ENCODE data around the gene GNAQ.
"Not testable (repeated sequence)": the region's sequence is repeated elsewhere in the genome, so short reads cannot be mapped to it uniquely, and the experiment has no call there.

The GNAQ gene

GRCh38 chr9:77866878-77867277 lies 164.7 kb downstream of the GNAQ start:
- no peak for DNase-seq
- H3K27ac ChIP-seq = no peak overlapping the region
- in situ Hi-C loops (cut with HindIII; ENCODE audit: low pct_ligation_motif_present, low sequenced_read_pairs) = no loop called here
- H3K36me3 ChIP-seq (replicated peaks) = no peaks in the 10 kb centered on the region
- H3K4me3 ChIP-seq (ENCODE audit: low read depth, low read length) = no peak overlapping the region
- no peaks in the 10 kb centered on the region for H3K27me3 ChIP-seq (replicated peaks)
- TF ChIP-seq, protein P1, sequence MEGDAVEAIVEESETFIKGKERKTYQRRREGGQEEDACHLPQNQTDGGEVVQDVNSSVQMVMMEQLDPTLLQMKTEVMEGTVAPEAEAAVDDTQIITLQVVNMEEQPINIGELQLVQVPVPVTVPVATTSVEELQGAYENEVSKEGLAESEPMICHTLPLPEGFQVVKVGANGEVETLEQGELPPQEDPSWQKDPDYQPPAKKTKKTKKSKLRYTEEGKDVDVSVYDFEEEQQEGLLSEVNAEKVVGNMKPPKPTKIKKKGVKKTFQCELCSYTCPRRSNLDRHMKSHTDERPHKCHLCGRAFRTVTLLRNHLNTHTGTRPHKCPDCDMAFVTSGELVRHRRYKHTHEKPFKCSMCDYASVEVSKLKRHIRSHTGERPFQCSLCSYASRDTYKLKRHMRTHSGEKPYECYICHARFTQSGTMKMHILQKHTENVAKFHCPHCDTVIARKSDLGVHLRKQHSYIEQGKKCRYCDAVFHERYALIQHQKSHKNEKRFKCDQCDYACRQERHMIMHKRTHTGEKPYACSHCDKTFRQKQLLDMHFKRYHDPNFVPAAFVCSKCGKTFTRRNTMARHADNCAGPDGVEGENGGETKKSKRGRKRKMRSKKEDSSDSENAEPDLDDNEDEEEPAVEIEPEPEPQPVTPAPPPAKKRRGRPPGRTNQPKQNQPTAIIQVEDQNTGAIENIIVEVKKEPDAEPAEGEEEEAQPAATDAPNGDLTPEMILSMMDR (IDR thresholded peaks at IDR 0.05; ENCODE audit: low read depth, low read length, missing control alignments) = no peak

- in situ Hi-C loops (cut with HindIII; ENCODE audit: low pct_ligation_motif_present, low sequenced_read_pairs) = no loop called here
- DNase-seq = no peak
- TF ChIP-seq, protein P1 (IDR thresholded peaks at IDR 0.05; ENCODE audit: low read depth, low read length, missing control alignments) = no peak
- H3K27me3 ChIP-seq (replicated peaks) = no peaks in the 10 kb centered on the region
- no peak overlapping the region for H3K27ac ChIP-seq
- no peak overlapping the region for H3K4me3 ChIP-seq (ENCODE audit: low read depth, low read length)
- H3K36me3 ChIP-seq (replicated peaks) = no peaks in the 10 kb centered on the region
Observed at GRCh38 chr9:77865385-77866047, 166.1 kb downstream of the GNAQ start.

GRCh38 chr9:77864211-77864889 lies 167.3 kb downstream of the GNAQ start:
- H3K27me3 ChIP-seq (replicated peaks) = no peaks in the 10 kb centered on the region
- no peak overlapping the region for H3K4me3 ChIP-seq (ENCODE audit: low read depth, low read length)
- H3K36me3 ChIP-seq (replicated peaks) = no peaks in the 10 kb centered on the region
- TF ChIP-seq, protein P1 (IDR thresholded peaks at IDR 0.05; ENCODE audit: low read depth, low read length, missing control alignments) = no peak
- no peak for DNase-seq
- in situ Hi-C loops (cut with HindIII; ENCODE audit: low pct_ligation_motif_present, low sequenced_read_pairs) = no loop called here
- H3K27ac ChIP-seq = no peak overlapping the region

DNA sequence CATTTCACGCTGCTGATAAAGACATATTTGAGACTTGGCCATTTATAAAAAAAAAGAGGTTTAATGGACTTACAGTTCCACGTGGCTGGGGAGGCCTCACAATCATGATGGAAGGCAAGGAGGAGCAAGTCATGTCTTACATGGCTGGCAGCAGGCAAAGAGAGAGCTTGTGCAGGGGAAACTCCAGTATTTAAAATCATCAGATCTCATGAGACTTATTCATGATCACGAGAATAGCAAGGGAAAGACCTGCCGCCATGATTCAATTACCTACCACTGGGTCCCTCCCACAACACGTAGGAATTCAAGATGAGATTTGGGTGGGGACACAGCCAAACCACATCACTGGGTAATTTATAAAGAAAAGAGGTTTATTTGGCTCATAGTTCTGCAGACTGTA lies 168.0 kb downstream of the GNAQ start:
- H3K36me3 ChIP-seq (replicated peaks); H3K27me3 ChIP-seq (replicated peaks); H3K27ac ChIP-seq; DNase-seq; in situ Hi-C loops (cut with HindIII; ENCODE audit: low pct_ligation_motif_present, low sequenced_read_pairs); H3K4me3 ChIP-seq (ENCODE audit: low read depth, low read length): not testable (repeated sequence)

DNA sequence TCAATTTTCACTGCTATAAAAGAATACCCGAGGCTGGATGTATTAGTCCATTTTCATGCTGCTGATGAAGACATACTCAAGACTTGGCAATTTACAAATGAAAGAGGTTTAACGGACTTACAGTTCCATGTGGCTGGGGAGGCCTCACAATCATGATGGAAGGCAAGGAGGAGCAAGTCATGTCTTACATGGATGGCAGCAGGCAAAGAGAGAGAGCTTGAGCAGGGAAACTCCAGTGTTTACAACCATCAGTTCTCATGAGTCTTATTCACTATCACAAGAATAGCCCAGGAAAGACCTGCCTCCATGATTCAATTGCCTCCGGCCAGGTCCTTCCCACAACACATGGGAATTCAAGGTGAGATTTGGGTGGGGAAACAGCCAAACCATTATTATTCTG lies 170.7 kb downstream of the GNAQ start:
- H3K27me3 ChIP-seq (replicated peaks); in situ Hi-C loops (cut with HindIII; ENCODE audit: low pct_ligation_motif_present, low sequenced_read_pairs); H3K36me3 ChIP-seq (replicated peaks); H3K27ac ChIP-seq; H3K4me3 ChIP-seq (ENCODE audit: low read depth, low read length); DNase-seq: not testable (repeated sequence)

GRCh38 chr9:77857513-77858259 lies 173.9 kb downstream of the GNAQ start:
- DNase-seq = no peak
- Histone ChIP-seq H3K27me3 (replicated peaks) (no peaks in the 10 kb centered on the region), H3K36me3 (replicated peaks) (no peaks in the 10 kb centered on the region), H3K27ac (no peak overlapping the region), H3K4me3 (ENCODE audit: low read depth, low read length) (no peak overlapping the region)
- TF ChIP-seq, protein P1 (IDR thresholded peaks at IDR 0.05; ENCODE audit: low read depth, low read length, missing control alignments) = no peak
- in situ Hi-C loops (cut with HindIII; ENCODE audit: low pct_ligation_motif_present, low sequenced_read_pairs) = no loop called here
